GM19455 (cell line): ENCODE data around the gene CCDC142.
"Not testable (repeated sequence)": the region's sequence is repeated elsewhere in the genome, so short reads cannot be mapped to it uniquely, and the experiment has no call there.

Experiments
- ATAC-seq: cut with Tn5 transposase; IDR thresholded peaks from one replicate; pipeline ENCODE4 v1.9.1; 2021; ENCODE audit not compliant: unreplicated experiment

The CCDC142 gene

DNA sequence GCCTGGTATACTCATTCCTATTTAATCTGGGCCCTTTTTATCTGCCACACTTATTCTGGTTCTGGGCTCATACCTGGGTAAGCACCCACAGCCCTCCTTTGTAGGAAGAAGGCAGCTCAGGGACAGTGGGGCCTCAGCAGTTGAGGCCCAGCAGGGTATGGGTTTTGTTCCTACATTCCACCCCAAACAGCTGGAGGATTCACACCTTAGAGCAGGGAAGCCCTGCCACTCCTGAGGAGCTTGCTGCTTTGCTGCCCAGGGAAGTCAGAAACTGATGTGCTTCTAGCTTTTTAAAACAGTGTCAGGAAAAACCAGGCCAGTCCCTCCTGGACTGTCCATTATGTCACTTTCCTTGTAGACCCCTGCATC is 17.8 kb upstream of the CCDC142 start:
- no peak for ATAC-seq

DNA sequence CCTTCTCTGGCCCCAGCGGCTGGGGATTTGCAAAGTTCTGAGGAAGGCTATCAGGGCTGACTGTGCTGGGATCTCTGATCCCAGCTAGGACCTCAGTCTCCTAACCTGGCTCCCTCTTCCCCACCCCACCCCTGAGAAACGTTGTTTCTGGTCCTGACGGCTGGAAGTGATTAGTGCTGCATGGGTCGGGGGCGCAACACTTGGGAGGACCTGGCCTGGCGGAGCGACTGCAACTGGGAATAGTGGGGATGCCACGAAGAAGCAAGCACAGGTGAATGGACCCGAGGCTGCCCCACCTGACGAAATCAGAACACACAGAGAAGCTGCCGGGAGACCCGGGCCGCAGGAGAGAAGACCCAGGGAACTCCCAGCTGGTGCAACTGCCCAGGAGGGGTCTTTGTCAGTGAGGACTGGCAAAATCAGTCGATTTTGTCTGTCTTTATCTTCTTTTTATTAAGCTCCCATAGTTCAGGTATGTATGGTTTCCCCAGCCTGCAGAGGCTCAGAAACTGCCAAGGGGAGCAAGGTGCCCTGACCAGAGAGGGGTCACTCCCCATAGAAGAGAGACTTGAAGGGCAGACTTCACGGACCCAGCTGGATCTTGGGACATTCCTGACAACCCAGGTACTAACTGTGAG is 17.3 kb upstream of the CCDC142 start:
- ATAC-seq: no peak

DNA sequence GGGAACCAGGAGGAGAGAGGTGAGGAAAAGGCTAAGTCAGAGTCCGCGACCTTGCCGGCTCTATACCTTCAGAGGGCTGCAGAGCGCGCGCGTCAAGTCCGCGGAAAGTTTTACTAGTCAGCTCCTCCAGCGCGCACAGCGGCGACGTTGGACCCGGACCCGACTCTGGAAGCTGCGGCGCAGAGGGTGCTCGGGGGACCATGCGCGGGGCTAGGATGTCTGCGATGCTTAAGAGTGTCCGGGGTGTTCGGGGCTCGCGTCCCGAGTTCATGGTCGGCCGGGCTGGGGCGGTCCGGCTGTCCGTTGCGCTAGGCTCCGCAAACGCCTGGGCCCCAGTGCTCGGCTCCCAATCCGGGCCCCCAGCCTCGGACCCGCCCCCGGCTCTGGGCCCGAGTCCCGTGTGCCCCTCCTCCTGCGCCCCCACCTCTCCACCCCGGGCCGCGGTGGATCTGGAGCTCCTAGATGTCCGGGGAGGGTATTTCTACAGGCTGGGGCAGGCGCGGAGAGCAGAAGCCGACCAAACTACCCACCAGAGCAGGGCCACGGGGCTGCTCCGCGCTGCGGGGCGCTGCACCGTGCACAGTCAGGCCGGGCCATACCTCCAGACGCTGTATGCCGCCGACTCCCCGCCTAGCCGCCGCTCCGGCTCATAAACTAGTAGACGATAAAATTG is 16.6 kb upstream of the CCDC142 start, which contains the start of gene LBX2:
TSS of gene LBX2 (minus strand) at position 337 of the 673 bp plus-strand sequence. CDS start at position 271, 66 bp downstream.
- no peak for ATAC-seq

DNA sequence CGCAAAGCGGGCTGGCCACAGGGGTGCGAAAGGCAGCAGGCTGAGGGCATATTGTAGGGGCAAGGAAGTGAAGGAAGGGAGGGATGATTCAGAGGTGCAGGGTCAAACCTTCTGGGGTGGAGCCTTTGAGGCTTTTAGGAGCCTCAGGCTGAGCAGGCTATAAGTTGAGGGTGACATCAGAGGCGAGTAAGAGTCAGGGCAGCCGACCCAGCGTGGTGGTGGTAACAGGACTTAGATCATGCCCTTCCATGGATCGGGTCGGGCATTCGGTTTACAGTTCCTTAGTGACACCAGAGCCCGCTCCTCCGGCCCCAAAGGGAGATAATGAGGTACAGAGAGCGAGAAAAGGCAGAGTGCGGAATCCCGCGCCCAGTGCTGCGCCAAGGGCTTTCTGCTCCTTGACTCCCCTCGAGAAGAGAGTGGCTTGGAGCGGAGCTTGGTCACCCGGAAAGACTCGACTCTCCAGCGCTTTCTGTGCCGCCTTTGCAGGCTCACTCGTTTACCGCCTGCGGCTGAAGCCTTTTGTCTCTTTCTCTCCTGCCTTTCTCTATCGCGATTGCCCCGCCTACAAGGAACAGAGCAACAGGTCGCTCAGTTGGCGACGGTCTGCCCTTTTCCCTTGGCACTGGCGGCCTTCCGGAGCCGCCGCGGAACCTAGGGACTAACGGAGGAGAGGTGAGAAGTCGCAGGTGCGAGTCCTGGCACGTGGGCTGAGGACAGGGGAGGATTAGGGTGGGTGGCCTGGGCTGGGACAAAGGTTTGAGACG is 15.9 kb upstream of the CCDC142 start:
- ATAC-seq: no peak

DNA sequence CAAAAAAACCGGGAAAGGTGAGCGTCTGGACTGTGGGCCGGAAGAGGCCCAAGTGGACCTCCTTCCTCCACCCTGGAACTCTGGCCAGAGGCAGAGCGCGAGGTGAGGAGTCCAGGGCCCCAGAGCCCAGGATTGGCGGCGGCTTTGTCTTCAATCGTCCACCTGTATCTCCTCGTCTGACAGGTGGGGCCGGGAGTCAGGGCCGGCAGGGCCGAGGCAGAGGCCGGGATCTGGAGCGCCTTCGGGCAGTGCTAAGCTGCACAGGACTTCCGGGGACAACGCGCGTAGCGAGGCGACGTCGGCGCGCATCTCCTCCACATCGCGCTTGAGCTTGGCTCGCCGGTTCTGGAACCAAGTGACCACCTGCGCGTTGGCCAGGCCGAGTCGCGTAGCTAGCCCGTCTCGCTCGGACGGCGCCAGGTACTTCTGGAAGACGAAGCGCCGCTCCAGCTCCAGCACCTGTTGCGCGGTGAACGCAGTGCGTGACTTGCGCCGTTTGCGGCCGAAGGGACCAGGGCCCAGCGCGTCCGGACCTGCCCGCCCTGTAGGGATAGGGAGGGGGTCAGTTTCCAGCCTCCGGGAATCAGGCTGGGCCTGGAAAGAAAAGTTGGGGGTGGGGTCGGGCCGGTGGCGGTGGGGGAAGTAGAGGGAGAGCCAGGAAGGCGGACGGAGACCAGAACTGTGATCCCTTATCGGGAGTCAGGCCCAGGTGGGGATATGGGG is 15.1 kb upstream of the CCDC142 start:
- no peak for ATAC-seq

DNA sequence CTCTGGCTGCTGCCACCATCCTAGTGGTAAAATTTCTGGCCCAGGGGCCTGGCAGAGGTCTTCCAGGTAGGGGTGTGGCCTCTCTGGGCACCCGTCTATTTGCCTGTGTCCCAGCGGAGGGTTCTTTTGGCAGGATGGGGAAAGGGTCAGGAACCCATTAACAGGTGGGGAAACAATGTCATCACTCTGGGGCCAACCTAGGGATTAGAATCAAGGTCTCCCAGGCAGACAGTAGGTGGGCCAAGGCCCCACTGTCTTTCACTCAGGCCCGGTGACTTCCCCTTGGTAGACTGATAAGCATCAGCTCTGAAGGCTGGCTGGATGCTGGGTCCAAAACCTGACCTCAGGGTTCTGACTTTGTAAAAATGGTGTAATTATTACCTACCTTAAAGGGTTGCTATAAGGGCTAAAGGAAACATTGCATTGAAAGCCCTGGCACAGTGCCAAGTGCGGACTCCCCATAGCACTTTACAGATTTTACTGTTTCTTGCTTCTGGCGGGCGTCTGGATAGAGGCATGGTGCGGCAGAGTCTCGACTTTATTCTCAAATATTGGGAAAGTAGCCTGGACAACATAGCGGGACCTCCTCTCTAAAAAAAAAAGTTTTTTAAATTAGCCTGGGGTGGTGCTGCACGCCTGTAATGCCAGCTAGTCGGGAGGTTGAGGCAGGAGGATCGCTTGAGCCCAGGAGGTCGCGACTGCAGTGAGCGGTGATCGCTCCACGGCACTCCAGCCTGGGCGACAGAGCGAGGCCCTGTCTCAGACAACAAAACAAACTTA is 14.4 kb upstream of the CCDC142 start:
- no peak for ATAC-seq

DNA sequence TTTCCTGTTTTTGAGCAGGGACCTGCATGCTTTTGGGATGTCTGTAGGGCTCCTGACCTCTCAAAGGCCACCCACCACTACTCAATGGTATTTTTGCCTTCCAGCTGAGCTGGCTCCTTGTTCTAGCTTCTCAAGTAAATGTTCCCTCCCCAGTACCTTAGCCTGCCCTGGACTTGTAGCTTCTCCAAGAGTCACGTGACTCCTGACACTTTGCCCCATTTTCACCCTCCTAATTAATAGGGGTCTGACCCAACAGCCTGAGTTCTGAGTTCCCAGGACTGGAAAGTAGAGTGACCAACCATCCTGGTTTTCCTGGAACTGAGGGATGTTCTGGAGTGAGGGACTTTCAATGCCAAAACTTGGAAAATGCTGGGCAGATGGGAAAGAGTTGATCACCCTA is 12.6 kb upstream of the CCDC142 start:
- no peak for ATAC-seq

DNA sequence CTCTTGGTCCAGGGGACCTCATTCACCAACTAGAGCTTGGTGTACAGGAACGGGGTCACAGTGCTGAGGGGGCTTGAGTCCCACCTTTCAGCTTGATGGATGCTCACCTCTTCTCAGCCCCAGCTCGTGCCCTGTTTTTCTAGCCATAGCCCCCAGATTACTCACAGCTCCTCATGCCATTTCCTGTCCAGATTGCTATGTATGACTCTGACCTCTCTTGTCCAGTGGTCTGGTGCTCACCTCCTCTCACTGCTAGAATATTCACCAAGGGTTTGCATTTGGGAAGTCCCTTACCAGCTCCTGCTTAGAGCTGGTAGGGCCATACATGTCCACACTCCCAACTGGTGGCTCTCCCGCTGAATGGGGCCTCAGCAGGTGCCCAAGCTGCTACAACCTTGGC is 10.7 kb upstream of the CCDC142 start:
- ATAC-seq: no peak

DNA sequence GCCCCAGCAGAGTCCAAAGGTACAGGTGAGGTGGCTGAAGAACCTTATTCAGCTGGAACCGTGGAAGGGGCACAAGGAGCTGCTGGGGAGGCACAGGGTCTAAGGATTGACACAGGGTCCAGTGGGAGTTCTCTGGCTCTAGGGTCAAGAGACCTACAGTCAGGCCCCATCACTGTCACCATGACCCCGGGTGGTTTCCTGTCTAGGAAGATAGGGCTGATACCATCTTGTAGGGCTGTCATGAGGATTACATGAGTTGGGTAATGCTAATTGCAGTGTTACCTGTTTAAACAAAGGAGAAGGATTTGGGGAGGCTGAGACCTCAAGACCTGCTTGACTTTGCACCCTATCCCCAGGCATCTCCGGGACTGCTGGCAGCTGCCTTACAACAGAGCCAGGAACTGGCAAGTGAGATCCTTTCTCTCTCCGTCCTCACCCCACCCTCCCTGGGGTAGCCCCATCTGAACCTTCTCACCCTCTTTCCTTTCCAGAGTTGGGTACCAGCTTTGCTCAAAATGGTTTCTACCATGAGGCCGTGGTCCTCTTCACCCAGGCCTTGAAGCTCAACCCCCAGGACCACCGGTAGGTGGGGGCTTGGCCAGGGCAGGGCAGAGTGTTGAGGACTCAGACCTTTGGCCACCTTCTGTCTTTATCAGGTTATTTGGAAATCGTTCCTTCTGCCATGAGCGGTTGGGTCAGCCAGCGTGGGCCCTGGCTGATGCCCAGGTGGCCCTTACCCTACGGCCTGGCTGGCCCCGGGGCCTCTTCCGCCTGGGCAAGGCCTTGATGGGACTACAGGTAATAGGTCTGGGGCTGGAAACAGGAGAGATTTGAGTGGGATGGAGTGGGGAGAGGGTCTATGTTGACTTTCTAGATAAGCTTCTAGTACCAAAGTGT is 9.1 kb upstream of the CCDC142 start:
- no peak for ATAC-seq

DNA sequence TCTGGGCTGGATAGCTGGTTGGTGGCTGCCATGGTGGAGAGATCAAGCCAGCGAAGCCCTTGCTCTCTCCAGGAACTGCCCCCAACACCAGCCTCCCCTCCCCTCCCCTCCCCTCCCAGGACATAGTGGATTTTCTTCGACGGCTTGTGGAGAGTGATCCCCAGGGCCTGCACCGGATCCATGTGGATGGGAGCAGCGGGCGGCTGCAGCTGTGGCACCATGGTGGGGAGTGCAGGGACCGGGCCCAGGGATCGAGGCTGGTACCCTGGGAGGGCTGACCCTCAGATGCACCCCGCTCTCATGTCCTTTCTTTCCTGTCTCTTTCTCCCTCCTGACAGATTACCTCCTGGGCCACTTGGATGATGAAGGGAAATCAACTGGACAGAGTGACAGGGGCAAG is 7.1 kb upstream of the CCDC142 start:
- ATAC-seq: no peak

DNA sequence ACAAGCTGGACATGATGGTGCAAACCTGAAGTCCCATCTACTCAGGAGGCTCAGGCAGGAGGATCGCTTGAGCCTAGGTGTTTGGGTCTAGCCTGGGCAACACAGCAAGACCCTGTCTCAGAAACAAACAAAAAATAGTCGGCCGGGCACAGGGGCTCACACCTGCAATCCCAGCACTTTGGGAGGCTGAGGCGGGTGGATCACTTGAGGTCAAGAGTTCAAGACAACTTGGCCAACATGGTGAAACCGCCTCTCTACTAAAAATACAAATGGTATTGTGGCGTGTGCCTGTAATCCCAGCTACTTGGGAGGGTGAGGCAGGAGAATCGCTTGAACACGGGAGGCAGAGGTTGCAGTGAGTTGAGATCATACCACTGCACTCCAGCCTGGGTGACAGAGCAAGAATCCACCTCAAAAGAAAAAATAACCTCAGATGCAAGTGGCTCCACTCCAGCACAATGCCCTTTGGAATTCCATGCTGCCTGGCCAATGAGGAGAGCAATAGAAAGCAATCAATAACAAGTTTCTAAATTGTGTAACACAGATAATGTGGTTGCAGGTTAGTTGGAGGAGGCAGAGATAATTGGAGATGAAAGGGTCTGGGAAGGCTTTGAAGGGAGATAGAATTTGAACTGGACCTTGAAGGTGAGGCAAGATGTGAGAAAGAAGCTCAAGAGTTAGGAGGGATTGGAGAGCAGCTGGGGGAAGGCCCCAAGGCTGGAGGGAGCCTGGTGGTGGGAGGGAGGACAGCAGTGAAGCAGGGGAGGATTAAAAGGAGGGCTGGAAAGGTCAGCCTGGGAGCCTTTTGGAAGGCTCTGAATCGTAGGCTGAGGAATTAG is 6.1 kb upstream of the CCDC142 start:
- no peak for ATAC-seq

DNA sequence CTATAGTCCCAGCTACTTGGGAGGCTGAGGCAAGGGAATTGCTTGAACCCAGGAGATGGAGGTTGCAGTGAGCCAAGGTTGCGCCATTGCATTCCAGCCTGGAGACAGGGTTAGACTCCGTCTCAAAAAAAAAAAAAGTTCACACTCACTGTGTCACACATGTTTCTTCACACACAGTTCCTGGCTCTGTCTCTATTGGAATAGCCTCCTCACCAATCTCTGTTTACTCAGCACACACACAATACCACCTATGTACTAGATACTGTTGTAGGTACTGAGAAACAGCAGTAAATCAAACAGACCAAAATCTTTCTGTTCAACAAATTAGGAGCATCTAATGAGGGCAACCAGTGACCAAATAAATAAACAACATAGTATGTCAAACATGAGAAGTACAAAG is 3.3 kb upstream of the CCDC142 start:
- ATAC-seq: no peak

DNA sequence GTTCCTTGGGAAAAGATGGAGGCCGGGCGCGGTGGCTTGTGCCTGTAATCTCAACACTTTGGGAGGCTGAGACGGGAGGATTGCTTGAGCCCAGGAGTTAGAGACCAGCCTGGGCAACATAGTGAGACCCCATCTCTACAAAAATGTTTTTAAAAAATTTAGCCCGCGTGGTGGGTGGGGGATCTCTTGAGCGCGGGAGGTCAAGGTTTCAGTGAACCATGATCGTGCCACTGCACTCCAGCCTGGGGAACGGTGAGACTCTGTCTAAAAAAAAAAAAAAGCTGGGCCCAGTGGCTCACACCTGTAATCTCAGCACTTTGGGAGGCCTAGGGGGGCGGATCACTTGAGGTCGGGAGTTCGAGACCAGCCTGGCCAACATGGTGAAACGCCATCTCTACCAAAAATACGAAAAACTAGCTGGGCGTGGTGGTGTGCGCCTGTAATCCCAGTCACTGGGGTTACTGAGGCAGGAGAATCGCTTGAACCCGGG is 922 bp upstream of the CCDC142 start:
- ATAC-seq: not testable (repeated sequence)

DNA sequence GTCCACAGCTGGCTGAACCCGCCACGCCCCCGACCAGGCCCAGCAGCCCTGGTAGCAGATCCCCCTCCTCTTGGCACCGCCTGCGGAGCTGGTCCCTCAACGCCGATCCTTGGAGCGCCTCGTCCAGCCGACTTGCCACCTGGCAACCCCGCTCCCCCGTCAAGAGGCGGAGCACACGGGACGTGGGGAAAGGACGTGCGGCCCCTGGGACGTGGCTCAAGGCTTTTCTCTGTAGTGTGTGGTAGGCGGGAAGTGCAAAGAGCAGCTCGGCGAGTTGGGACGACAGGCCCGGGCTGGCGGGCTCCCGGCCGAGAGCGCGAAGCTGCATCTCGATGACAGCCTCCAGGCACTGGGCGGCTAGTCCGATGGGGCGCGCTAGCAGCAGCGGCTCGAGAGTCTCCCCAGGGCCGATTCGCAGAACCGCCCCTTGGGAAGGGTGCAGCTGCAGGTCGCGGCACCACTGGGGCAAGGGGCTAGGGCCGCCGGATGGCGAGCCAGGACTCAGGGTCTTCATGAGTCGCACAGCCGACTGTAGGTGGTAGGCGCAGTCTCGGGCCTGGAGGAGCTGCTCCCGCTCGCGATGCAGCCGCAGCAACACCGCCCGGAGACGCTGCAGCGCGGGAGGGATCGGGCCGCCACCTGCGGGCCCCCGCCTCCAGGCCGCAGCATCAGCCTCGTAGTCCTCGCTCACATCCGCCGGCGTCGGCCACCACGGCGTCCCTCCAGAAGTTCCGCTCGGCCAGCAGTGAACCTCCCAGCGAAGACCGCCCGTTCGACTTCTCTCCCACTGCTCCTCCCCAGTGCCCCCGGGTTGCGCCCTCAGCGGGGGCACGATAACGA is 617 bp downstream of the CCDC142 start:
- ATAC-seq: peak; percentile 34

DNA sequence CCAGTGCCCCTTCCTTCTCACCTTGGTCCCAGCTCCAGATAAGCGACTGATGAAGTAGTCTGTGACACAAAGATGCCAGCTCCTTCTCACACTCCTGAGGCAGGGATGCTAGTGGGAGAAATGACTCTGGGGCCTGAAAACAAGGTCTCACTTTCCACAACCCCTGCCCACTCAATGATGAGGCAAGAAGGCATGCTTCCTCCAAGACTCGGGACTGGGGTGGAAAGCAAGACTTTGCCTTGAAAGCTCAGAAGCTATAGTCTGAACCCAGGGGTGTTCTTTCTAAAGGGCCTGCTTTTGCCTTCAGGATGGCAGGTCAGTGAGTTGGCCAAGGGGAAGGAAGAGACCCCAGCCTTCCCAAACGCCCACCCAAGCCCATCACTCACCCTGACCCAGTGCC is 1.4 kb downstream of the CCDC142 start:
- ATAC-seq: no peak

DNA sequence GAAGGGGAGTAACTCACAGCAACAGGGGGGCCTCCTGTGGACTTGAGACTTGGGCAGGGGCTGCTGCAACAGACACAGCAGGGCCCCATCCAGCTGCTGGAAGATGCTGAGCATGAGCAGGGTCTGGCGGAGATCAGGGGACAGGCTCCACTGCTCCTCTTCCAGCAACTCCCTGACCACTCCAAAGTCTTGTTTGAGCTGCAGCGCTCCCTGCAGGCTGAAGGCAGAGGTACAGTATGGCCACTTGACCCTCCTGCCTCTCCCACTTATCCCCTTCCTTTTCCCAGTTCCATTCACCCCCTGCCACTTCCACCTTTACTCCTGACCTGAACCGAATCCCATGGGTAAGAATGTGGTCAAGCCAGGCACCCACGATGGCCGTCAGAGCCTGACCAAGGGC is 7.9 kb downstream of the CCDC142 start:
- ATAC-seq: no peak

DNA sequence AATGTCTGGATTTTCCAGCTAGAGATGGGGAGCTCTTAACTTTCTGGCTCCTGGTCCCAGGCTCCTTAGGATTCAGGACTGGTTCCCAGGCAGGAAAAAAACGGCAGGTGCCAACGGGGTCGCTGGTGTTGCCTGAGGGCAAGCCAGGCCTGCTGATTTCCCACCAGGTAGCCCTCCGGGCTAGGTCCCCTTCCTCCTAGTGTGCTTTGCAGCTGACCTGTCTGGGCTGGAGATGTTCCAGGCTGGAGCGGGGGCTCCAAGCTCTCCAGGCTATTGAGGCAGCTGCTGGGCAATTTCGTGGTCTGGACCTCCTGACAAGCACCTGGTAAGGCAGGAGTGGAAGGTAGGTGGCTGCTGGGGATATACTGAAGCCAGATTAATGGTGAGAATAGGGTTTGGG is 8.3 kb downstream of the CCDC142 start:
- ATAC-seq: no peak

DNA sequence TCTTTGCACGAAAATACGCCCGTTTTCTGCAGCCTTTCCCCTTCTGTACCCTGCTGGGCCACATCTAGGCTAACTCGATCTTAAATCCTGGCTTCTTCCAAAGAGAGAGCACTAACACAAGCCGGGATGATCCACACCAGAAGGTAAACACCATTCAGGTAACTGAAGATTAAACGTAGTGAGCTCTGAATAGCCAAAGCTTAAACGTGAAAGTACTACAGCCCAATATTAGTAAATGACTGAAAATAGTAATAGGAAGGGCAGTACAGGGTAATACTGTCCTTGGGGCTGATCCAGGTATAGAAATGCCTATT is 9.9 kb downstream of the CCDC142 start:
- no peak for ATAC-seq
